Fibroblast of peridontal ligament (primary cell): ENCODE data around the gene JMJD6.
"Not testable (repeated sequence)": the region's sequence is repeated elsewhere in the genome, so short reads cannot be mapped to it uniquely, and the experiment has no call there.

Source experiments
- DNase-seq: peaks from one replicate; pipeline ENCODE4 v3.0.0-alpha.2; 2010; ENCODE audit errors: extremely low read depth

Gene JMJD6

GRCh38 chr17:76726231-76726775 lies at the start of gene JMJD6:
Gene JMJD6 (minus strand): TSS chr17:76726606. CDS start chr17:76726475, 131 bp downstream.
- peak; percentile 95 for DNase-seq

GRCh38 chr17:76775021-76775600 lies 48.7 kb upstream of the JMJD6 start:
- no peak for DNase-seq

GRCh38 chr17:76772842-76773525 lies 46.6 kb upstream of the JMJD6 start:
- peak; percentile 62 for DNase-seq

GRCh38 chr17:76758570-76758969 lies 32.2 kb upstream of the JMJD6 start:
- DNase-seq = no peak

GRCh38 chr17:76757256-76757655 lies 30.9 kb upstream of the JMJD6 start:
- no peak for DNase-seq

- DNase-seq = no peak
These were observed 28.9 kb upstream of the JMJD6 start for GRCh38 chr17:76755285-76755684.

GRCh38 chr17:76753061-76753961 lies 26.9 kb upstream of the JMJD6 start:
- DNase-seq = no peak

GRCh38 chr17:76752006-76752405 lies 25.6 kb upstream of the JMJD6 start:
- DNase-seq = no peak

- no peak for DNase-seq
These were observed 25.1 kb upstream of the JMJD6 start for GRCh38 chr17:76751416-76751993.

- no peak for DNase-seq
These were observed 22.3 kb upstream of the JMJD6 start for GRCh38 chr17:76748657-76749056.

GRCh38 chr17:76747716-76748363 lies 21.4 kb upstream of the JMJD6 start:
- no peak for DNase-seq

- not testable (repeated sequence) for DNase-seq
These were observed 19.4 kb upstream of the JMJD6 start for GRCh38 chr17:76745785-76746184.

GRCh38 chr17:76744747-76745146 lies 18.3 kb upstream of the JMJD6 start:
- DNase-seq = no peak

- no peak for DNase-seq
These were observed 16.6 kb upstream of the JMJD6 start for GRCh38 chr17:76742958-76743357.

- no peak for DNase-seq
These were observed 14.1 kb upstream of the JMJD6 start for GRCh38 chr17:76740329-76741118.

- not testable (repeated sequence) for DNase-seq
These were observed 13.2 kb upstream of the JMJD6 start for GRCh38 chr17:76739568-76740115.

- DNase-seq = no peak
These were observed 12.1 kb upstream of the JMJD6 start for GRCh38 chr17:76738468-76738850.

GRCh38 chr17:76737676-76738467 lies 11.5 kb upstream of the JMJD6 start, which contains the start of gene MFSD11:
Gene MFSD11 (plus strand): TSS chr17:76738119. CDS start chr17:76738353, 234 bp downstream.
- peak; percentile 89 for DNase-seq

- peak; percentile 98 for DNase-seq
These were observed 10.8 kb upstream of the JMJD6 start, which contains the start of gene SRSF2 for GRCh38 chr17:76737082-76737675. Gene SRSF2 (minus strand): TSS chr17:76737331. CDS start chr17:76737160, 171 bp downstream.
